Measurements from ENCODE around the gene TMEM201. TPM values are rescaled to one million over a fixed set of nuclear protein-coding genes. Genes with fewer than 3 reads are reported as not detected.
"Not testable (repeated sequence)": the region's sequence is repeated elsewhere in the genome, so short reads cannot be mapped to it uniquely, and the experiment has no call there.

TMEM201 gene
- total RNA-seq, 1 experiment from 2014 or later: 3.9 TPM

DNA sequence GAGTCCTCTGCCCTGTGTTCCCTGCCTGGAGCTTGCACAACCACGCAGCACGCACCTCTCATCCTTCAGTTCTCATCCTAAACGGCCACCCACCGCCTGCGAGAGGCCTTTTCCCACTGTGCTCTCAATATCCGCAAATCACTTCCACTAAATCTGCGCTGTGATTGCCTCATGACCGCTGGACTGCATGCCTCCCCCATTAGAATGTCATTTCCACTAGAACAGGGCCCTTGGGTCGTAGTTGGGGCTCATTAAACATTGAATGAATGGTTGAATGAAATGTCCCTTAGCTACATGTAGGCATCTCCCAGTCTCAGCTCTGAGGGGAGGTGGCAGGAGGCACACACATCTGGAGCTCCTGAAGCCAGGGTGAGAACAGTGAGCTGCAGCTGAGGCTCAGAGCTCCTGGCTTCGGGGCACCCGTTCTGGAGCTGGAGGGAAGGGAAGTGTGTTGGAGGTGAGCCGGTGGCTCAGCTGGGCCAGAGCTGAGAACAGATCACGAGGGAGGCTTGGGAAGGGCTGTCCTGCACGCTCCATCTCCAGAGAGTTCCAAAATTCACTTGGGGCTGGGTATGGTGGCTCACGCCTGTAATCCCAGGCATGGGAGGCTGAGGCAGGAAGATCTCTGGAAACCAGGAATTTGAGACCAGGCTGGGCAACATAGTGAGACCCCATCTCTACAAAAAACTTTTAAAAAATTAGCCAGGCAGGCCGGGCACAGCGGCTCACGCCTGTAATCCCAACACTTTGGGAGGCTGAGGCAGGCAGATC, 30.4 kb downstream of the TMEM201 start:
- no peak for DNase-seq (ENCODE audit: low spot score)

DNA sequence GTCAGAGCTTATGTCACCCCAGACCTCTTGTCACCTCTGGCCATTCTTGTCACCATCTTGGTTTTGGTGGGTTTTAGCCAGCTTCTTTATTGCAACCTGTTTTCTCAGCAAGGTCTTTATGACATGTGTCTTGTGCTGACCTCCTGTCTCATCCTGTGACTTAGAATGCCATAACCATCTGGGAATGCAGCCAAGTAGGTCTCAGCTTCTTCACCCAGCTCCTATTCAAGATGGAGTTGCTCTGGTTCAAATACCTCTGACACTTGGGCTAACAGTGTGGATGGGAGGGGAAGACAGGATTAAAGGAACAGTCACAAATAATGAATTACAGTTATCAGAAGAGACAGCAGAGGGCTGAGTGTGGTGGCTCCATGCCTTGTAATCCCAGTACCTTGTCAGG, 32.3 kb downstream of the TMEM201 start:
- no peak for DNase-seq (ENCODE audit: low spot score)

GRCh38 chr1:9624081-9624480, 35.4 kb downstream of the TMEM201 start:
- DNase-seq (ENCODE audit: low spot score): no peak

DNA sequence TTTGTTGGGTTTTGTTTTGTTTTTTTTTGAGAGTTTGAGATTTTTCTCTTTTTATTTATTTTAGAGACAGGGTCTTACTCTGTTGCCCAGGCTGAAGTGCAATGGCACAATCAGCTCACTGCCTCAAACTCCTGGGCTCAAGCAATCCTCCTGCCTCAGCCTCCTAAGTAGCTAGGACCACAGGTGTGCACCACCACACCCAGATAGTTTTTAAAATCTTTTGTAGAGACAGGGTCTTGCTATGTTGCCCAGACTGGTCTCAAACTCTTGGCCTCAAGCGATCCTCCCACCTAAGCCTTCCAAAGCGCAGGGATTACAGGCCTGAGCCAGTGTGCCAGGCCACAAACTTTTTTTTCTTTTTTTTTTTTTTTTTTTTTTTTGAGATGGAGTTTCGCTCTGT, 36.3 kb downstream of the TMEM201 start:
- not testable (repeated sequence) for DNase-seq (ENCODE audit: low spot score)

DNA sequence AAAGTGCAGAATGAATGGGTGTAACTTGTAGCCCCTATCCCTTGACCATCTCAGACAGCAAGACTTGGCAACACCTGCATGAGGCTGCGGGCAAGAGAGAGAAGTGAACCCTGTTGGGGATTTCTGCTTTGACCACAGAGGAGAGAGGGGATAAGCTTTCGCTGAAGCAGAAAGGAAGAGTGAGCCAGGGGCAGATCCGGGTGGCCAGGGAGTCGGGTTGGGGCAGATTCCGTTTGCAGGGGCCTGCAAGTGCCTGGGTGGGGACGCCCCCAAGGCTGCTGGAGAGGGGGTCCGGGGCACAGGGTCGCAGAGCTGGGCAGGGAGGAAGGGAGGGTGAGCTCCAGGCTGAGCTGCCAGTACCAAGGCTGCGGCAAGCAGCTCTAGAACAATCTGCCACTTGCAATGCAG, 37.5 kb downstream of the TMEM201 start:
- DNase-seq (ENCODE audit: low spot score): no peak

DNA sequence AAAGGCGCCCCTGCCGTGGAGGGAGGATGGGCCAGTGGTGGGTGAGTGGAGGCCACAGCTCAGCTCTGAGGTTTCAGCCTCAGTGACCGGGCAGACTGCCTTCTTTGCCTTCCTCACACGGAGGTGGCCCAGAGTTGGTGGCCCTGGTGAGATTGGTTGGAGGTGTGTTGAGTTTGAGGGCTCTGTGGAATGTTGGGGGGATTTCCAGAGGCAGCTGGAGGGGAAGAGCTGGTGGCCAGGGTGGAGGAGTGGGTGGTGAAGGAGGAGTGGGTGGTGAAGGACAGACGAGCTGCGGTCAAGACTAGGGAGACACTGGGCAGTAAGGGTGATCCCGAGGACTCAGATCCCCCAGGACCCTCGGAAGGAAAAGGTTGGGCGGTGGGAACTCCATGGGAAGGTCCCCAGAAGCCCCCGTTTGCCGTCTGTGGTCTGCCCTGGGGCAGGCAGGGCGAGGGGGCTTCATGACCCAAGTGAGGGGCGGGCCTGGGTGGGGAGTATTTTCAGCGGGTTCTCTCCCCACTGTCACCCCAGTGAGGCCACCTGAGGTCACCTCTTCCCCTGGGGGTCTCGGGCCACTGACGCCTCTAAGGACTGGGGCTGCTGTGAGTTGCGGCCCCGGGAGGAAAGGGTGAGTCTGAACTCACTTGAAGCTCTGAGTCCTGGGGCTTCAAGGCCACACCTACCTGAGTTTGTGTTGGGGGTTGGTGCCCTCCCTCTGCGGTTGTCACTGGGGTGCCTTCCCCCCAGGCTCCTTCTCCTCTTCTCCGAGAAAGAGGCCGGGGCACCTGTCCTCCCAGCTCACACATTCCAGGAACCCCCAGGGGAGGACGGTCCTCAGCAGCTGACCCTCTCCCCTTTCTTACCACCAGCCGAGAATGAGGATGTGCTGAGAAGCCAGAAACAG, 40.1 kb downstream of the TMEM201 start:
- no peak for DNase-seq (ENCODE audit: low spot score)

DNA sequence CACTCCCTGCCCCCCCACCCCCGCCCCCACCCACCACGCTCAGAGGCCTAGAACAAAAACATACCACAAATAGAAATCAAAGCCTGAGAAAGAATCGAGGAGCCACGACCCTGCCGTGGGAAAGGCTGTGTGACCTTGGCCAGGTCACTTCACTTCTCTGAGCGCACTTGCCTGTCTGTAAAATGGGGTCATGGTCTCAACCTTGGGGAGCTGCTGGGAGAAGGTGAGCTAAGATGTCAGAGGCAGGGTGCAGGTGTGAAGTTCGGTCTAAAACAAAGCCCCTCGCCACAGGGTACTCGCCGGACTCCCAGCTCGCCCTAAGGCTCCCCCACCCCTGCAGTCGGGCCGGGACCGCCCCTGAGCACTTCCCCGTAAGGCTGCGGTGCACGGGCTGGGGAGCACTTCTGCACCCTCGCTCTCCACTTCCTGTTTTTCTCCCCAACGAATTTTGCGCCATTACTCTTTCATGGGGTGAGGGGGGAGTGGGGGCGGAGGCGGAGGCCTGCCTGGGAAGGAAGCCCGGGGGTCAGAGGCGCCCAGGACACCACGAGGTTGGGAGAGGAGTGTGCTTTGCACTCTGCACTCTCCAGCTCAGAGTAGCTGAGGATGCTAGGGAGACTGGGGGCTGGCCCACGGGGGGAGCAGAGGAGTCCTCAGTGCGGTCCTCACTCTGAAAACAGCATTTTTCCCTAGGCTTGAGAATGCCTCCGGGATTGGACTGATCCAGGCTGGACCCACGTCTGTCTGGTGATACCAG, 40.9 kb downstream of the TMEM201 start:
- no peak for DNase-seq (ENCODE audit: low spot score)

DNA sequence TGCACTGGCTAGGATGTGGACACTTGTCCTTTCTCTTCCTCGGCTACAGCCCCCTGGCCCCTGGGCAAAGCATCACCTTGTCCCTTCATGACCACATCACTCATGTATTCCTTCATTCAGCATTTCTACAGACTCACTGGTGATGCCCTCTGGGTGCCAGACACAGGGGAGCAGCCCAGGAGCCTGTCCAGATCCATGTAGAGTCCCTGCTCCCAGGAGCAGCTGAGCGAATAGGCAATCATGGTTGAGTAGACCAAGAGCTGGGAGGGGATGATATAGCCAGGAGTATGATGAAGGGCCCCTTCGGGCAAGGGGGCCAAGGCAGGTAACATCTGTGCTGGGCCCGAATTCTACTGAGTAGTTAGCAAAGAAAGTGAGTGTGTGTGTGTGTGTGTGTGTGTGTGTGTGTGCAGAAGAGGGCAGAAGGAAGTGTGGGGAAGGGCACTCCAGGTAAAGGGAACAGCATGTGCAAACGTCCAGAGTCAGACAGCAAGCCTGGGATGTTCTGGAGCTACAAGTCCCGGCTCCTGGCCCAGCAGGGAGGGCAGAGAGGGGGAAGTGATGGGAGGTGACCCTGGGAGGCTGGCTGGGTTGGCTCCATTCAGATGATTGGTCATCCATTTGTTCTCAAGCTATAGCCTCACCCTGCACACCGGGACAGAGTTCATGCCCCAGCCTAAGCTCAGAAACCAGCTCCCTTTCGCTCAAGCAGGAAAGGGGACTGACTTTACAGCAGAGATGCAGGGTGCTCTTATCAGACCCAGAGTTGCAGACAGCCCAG, 41.8 kb downstream of the TMEM201 start:
- DNase-seq (ENCODE audit: low spot score): no peak

GRCh38 chr1:9631613-9632012, 42.9 kb downstream of the TMEM201 start:
- DNase-seq (ENCODE audit: low spot score): no peak

GRCh38 chr1:9633493-9633892, 44.8 kb downstream of the TMEM201 start:
- no peak for DNase-seq (ENCODE audit: low spot score)

DNA sequence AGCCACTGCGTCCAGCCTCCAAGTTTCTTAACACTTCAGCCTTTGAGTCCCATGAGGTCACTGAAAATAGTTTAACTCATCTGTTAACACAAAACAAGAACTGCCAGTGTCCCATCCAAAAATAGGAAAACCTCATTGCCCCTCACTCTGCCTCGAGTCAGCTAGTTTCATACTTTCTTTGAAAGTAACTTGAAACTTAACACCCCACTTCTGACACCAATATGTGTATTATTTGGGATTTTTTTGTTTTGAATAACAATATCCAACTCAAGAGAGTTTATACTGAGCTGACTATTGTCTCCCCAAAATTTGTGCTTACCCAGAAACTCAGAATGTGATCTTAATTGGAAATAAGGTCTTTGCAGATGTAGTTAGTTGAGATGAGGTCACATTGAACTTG, 45.9 kb downstream of the TMEM201 start:
- DNase-seq (ENCODE audit: low spot score): no peak

DNA sequence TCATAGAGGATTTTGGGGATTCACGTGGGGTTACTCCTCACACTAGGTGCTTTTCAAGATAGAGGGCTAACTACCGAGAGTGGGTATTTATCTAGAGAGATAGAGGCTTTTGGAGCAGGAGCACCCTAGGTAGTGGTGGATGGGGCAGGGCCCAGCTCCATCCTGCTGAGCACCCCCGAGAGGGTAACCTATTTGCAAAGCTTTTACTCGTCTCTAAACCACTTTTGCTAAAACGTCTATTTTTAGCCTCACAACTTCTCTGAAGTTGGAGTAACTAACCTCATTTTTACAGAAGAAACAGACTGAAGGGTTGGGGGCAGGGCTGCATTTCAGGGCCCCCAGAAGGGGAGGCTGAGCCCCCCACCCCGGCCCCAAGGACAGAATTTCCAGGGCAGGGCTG, 50.5 kb downstream of the TMEM201 start:
- DNase-seq (ENCODE audit: low spot score): no peak

DNA sequence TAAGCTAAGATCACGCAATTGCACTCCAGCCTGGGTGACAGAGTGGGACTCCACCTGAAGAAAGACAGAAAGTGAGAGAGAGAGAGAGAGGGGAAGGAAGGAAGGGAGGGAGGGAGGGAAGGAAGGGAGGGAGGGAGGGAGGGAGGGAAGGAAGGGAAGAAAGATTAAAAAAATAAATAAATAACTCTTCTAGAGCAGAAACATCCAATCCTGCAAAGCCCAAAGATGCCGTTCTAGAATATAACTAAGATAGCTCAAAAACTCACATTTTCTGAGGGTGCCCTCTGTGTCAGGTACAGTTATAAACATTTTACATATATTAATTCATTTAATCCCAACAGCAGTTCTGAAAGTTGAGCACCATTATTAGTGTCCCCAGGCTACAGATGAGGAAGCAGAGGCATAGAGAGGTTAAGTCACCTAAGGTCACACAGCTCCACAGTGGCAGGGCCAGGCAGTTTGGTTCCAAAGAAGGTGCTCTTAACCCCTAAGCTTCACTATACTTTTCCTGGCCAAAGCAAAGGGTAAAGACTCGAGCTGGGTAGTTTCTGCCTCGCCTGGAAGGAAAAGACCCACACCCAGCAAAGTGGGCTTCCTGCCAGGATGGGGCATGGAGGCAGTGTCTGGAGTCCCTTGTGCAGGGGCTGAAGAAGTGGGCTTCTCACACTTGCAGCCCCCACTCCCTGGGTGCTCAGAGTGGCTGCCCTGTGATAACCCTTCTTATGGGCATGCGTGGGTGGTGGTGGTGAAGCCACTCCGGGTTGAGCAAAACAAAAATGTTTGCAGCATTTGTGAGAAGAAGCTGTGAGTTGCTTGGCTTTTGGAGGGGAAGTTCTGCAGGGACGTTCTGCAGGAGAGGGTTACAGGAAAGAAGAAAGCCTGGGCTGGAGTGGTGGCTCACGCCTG, 54.9 kb downstream of the TMEM201 start:
- DNase-seq (ENCODE audit: low spot score): no peak

- DNase-seq (ENCODE audit: low spot score): no peak
Measured at GRCh38 chr1:9646037-9646436, 57.3 kb downstream of the TMEM201 start.

DNA sequence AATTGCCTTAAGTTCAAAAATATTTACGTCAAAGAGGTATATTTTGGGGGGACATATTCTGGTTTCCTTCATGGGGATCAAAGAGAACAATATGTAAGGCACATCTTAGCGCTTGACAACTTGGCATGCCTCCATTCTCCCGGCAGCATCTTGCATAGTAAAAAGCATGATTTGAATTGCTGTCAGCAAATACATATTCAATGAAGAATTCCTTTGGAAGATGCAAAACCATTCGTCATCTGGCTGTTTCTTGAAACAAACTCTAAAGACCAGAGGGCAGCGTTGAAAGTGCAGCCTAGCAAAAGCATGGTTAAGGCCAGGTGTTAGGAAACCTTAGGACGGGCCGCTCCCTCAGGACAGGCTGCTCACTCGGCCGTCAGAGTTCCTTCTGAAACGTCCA, 59.5 kb downstream of the TMEM201 start:
- no peak for DNase-seq (ENCODE audit: low spot score)

DNA sequence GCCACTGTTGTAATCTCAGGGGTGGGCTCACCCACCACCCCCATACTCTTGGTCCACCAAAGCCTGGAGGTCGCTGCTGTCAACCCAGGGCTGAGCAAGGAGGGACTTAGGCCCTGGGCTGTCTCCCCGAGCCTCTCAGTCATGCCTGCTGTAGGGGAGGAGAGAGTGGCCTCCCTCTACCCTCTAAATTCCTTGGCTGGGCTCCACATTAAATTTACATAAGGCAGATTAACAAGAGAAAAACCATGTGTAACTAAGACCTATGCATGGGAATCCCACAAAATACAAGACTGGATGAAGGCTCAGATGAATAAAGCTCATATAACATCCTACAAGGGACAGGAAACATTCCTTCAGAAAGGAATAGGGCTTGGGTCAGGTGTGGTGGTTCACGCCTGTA, 61.1 kb downstream of the TMEM201 start:
- DNase-seq (ENCODE audit: low spot score): no peak

DNA sequence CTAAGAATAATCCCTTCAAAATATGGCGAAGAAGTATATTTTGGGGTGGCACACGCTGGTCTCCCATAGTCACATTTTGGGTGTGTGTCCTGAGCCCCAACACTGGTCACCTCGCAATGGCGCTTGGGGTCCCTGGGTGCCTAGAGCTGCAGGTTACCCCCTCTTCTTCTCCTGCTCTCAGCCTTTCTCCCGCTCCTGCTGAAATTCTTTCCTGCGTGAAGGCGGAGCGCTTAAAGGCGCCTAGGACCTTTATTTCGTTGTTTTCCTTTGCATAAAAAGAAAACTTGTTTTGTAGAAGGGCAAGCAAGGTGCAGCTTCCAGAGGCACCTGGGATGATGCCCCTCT, 62.5 kb downstream of the TMEM201 start:
- DNase-seq (ENCODE audit: low spot score): no peak

DNA sequence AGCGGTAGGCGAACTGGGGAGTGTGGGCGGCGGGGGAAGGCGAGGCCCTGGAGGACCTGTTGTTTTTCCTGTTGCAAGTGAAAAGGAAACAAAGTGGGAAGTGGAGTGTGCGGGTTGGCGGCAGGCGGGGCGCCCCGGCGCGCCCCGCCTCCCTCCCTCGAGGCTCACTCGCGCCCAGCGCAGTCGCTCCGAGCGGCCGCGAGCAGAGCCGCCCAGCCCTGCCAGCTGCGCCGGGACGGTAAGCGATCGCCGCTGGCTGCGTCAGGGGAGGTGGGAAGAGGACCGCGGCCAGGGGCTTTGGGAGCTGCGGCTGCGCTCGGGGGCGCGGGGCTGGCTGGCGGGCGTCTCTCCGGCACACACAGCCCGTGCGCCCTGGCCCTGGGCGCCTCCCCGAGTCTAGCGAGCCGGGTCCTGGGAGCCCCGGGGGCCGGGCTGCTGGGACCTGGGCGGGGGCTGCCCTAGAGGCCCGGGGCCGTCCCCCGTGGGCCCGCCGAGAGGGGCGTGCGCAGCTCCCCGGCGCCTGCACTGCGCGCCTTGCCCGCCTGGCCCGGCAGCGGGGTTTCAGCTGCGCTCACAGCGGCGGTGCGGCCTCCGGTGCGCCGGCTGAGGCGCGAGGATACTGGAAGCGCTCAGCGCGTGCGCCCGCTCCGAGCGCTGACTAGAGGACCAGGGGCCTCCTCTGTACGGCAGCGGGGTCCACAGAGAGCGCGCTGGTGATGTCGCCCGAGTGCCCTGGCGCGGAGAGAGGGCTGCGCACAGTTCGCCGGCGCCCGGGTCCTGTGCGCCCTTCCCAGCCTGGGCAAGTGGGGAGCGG, 63.1 kb downstream of the TMEM201 start, which contains the start of gene PIK3CD:
PIK3CD (plus strand) TSS at position 167 of the 814 bp plus-strand sequence. CDS start 58,725 bp downstream, outside the sequence.
- DNase-seq (ENCODE audit: low spot score): no peak

DNA sequence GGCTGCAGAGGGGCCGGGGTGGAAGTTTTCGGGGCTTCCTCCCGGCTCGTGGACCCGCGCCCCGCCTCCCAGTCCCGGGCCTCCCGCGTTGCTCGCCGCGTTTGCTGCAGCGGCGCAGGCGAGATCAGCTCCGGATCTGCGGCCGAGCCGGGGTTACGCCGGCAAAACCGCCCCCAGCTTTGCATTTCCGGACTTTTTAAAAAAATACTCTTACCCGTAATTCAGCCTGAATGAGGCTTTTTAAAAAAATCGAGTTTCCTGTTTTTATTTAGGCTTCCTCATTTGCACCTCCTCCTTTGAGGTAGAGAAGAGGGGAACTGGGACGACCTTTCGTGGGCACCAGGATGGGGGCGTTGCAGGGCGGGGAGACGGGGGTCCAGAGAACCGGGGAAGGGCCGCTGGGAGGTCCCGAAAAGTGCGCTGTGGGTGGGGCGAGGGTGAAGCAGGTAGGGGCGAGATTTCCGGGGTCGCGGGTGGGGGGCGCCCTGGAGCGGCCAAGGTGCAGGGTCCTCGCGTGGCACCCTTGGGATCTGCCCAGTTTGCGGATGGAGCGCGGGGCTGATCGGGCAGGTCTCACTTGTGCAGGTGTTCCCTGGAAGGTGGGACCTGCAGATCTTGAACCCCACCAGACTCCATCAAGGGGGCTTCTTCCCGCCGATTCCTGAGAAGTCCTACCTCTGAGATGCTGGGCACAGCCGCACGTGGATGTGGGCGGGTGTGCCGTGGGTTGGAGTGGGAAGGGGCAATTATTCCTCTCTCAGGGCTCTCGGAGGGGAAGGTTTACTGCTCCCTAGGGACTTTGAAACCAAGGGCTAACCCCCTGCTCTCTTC, 63.9 kb downstream of the TMEM201 start:
- no peak for DNase-seq (ENCODE audit: low spot score)
